HG03066 (cell line): ENCODE data around the gene CDH2.

Experiments
- ATAC-seq: cut with Tn5 transposase; IDR thresholded peaks from one replicate; pipeline ENCODE4 v1.9.1; 2021; ENCODE audit warnings: low read depth; ENCODE audit not compliant: unreplicated experiment

The CDH2 gene

GRCh38 chr18:28171837-28172236 is 5.1 kb downstream of the CDH2 start:
- no peak for ATAC-seq

GRCh38 chr18:28168725-28169124 is 8.2 kb downstream of the CDH2 start:
- no peak for ATAC-seq

- ATAC-seq, result no peak
Observed at GRCh38 chr18:28167835-28168349, 9.0 kb downstream of the CDH2 start.

GRCh38 chr18:28164771-28165483 is 12.0 kb downstream of the CDH2 start:
- no peak for ATAC-seq

GRCh38 chr18:28163201-28163775 is 13.6 kb downstream of the CDH2 start:
- no peak for ATAC-seq

- ATAC-seq, result no peak
Observed at GRCh38 chr18:28161608-28162599, 15.0 kb downstream of the CDH2 start.

GRCh38 chr18:28159055-28159454 is 17.9 kb downstream of the CDH2 start:
- ATAC-seq, result no peak

GRCh38 chr18:28158083-28158581 is 18.8 kb downstream of the CDH2 start:
- ATAC-seq, result no peak

- ATAC-seq, result no peak
Observed at GRCh38 chr18:28153485-28154065, 23.4 kb downstream of the CDH2 start.

- no peak for ATAC-seq
Observed at GRCh38 chr18:28152754-28153153, 24.2 kb downstream of the CDH2 start.

GRCh38 chr18:28152354-28152753 is 24.6 kb downstream of the CDH2 start:
- no peak for ATAC-seq

- no peak for ATAC-seq
Observed at GRCh38 chr18:28151434-28151833, 25.5 kb downstream of the CDH2 start.

- no peak for ATAC-seq
Observed at GRCh38 chr18:28150925-28151324, 26.0 kb downstream of the CDH2 start.

- no peak for ATAC-seq
Observed at GRCh38 chr18:28149810-28150420, 27.0 kb downstream of the CDH2 start.

GRCh38 chr18:28147674-28148171 is 29.2 kb downstream of the CDH2 start:
- ATAC-seq, result no peak

GRCh38 chr18:28143725-28144124 is 33.2 kb downstream of the CDH2 start:
- no peak for ATAC-seq

GRCh38 chr18:28138816-28139215 is 38.1 kb downstream of the CDH2 start:
- ATAC-seq, result no peak

GRCh38 chr18:28136071-28136470 is 40.9 kb downstream of the CDH2 start:
- ATAC-seq, result no peak

- no peak for ATAC-seq
Observed at GRCh38 chr18:28134774-28135173, 42.2 kb downstream of the CDH2 start.

GRCh38 chr18:28132084-28132483 is 44.8 kb downstream of the CDH2 start:
- ATAC-seq, result no peak
